Measurements from ENCODE around the gene OVCH2. TPM values are rescaled to one million over a fixed set of nuclear protein-coding genes. Genes with fewer than 3 reads are reported as not detected.

OVCH2 gene
- total RNA-seq (2021) (0.57 TPM in 1 of 3 replicates, not detected in the others), Bru-seq, nascent RNA (percentile 32 among the genes with signal in this experiment)
- long read RNA-seq, experiment 1, partial matches to known transcripts: 0 of 1 reads
- long read RNA-seq, experiment 1, other reads (novel, unspliced or antisense): 1 of 1 reads
- long read RNA-seq, experiment 2: 0 reads
- long read RNA-seq, experiment 3: 0 reads

GRCh38 chr11:7706377-7706776 lies at the start of gene OVCH2:
Gene OVCH2 (minus strand): TSS chr11:7706477. CDS start chr11:7706394, 83 bp downstream.
- ATAC-seq (no peak), DNase-seq (ENCODE audit: low spot score) (no peak)
- no peaks in the 10 kb centered on the region for H3K4me1 Mint-ChIP-seq
- TF ChIP-seq FOXK1 (CRISPR knock-in tag; IDR thresholded peaks at IDR 0.05) (no peak), TEAD4 (CRISPR knock-in tag; IDR thresholded peaks at IDR 0.05) (no peak), GABPB1 (CRISPR knock-in tag; IDR thresholded peaks at IDR 0.05) (no peak), AR (CRISPR knock-in tag; IDR thresholded peaks at IDR 0.05) (no peak), AFF4 (CRISPR knock-in tag; IDR thresholded peaks at IDR 0.05; ENCODE audit: borderline replicate concordance) (no peak), ZNF121 (CRISPR knock-in tag; IDR thresholded peaks at IDR 0.05) (no peak), ATF3 (CRISPR knock-in tag; conservative IDR thresholded peaks at IDR 0.05) (no peak), SP1 (CRISPR knock-in tag; conservative IDR thresholded peaks at IDR 0.05) (no peak), NFATC4 (CRISPR knock-in tag; IDR thresholded peaks at IDR 0.05) (no peak), KAT7 (CRISPR knock-in tag; IDR thresholded peaks at IDR 0.05; ENCODE audit: borderline replicate concordance) (no peak), RORB (CRISPR knock-in tag; IDR thresholded peaks at IDR 0.05) (no peak), NR3C1 (CRISPR knock-in tag; conservative IDR thresholded peaks at IDR 0.05; ENCODE audit: low read depth) (no peak), MAX (CRISPR knock-in tag; IDR thresholded peaks at IDR 0.05) (no peak), ELF4 (CRISPR knock-in tag; IDR thresholded peaks at IDR 0.05; ENCODE audit: low read depth) (no peak)
- H3K27me3 Mint-ChIP-seq (ENCODE audit: low read depth): peaks cover 9% of the 10 kb centered on the region
- no peak within 1 kb of the TSS for H3K4me3 Mint-ChIP-seq
- no peak within 1 kb of the TSS for H3K27ac Mint-ChIP-seq
- H3K9me3 Mint-ChIP-seq: no peaks in the 10 kb centered on the region
- POLR2A ChIA-PET: no interaction called here
- CTCF ChIA-PET: no interaction called here
- no peaks in the 10 kb centered on the region for H3K36me3 Mint-ChIP-seq

GRCh38 chr11:7749456-7749855 lies 43.2 kb upstream of the OVCH2 start:
- TF ChIP-seq ZNF138 (CRISPR knock-in tag; conservative IDR thresholded peaks at IDR 0.05) (no peak), JAZF1 (CRISPR knock-in tag; IDR thresholded peaks at IDR 0.05) (no peak), ZBTB43 (CRISPR knock-in tag; IDR thresholded peaks at IDR 0.05) (no peak), ZNF671 (CRISPR knock-in tag; IDR thresholded peaks at IDR 0.05) (no peak), JUN (CRISPR knock-in tag; IDR thresholded peaks at IDR 0.05) (no peak), ETV6 (CRISPR knock-in tag; IDR thresholded peaks at IDR 0.05) (no peak)
- H3K4me3 Mint-ChIP-seq: no peak overlapping the region
- peaks cover 10% of the 10 kb centered on the region for H3K27me3 Mint-ChIP-seq (ENCODE audit: low read depth)
- no peak for DNase-seq (ENCODE audit: low spot score)
- H3K9me3 Mint-ChIP-seq: no peaks in the 10 kb centered on the region
- ChIA-PET CTCF (no interaction called here), POLR2A (no interaction called here)
- no peak overlapping the region for H3K27ac Mint-ChIP-seq
- ATAC-seq: no peak
- H3K4me1 Mint-ChIP-seq: no peaks in the 10 kb centered on the region
- H3K36me3 Mint-ChIP-seq: no peaks in the 10 kb centered on the region
